Measurements from ENCODE around the gene FBXO24.
"Not testable (repeated sequence)": the region's sequence is repeated elsewhere in the genome, so short reads cannot be mapped to it uniquely, and the experiment has no call there.

The FBXO24 gene

GRCh38 chr7:100561491-100562194, 24.5 kb upstream of the FBXO24 start:
- no peak for DNase-seq

GRCh38 chr7:100562195-100563099, 23.7 kb upstream of the FBXO24 start:
- DNase-seq, result no peak

- DNase-seq, result no peak
These were observed 23.0 kb upstream of the FBXO24 start for GRCh38 chr7:100563100-100563564.

GRCh38 chr7:100563809-100564400, 22.2 kb upstream of the FBXO24 start:
- peak in 1 of 2 experiments; percentile 15 for DNase-seq

GRCh38 chr7:100564405-100564804, 21.7 kb upstream of the FBXO24 start:
- DNase-seq, result not testable (repeated sequence)

GRCh38 chr7:100565133-100565571, 21.0 kb upstream of the FBXO24 start:
- DNase-seq, result no peak

GRCh38 chr7:100566018-100566531, 20.1 kb upstream of the FBXO24 start:
- DNase-seq, result no peak

- no peak for DNase-seq
These were observed 18.9 kb upstream of the FBXO24 start for GRCh38 chr7:100567031-100567730.

- DNase-seq, result no peak
These were observed 18.4 kb upstream of the FBXO24 start for GRCh38 chr7:100567751-100568175.

GRCh38 chr7:100568176-100568895, 17.8 kb upstream of the FBXO24 start:
- no peak for DNase-seq

GRCh38 chr7:100568896-100569844, 17.0 kb upstream of the FBXO24 start:
- no peak for DNase-seq

GRCh38 chr7:100570954-100571828, 14.9 kb upstream of the FBXO24 start:
- DNase-seq, result no peak

GRCh38 chr7:100571829-100572116, 14.4 kb upstream of the FBXO24 start:
- DNase-seq, result no peak

- DNase-seq, result no peak
These were observed 13.7 kb upstream of the FBXO24 start for GRCh38 chr7:100572281-100572948.

GRCh38 chr7:100572949-100573675, 13.0 kb upstream of the FBXO24 start:
- no peak for DNase-seq

GRCh38 chr7:100573691-100574361, 12.3 kb upstream of the FBXO24 start, which contains the start of gene SAP25:
TSS of gene SAP25 (minus strand) at chr7:100573900. CDS start at chr7:100573742, 158 bp downstream.
- no peak for DNase-seq

GRCh38 chr7:100574362-100575205, 11.5 kb upstream of the FBXO24 start:
- DNase-seq, result no peak

All from cerebellar nuclear complex (tissue), 1 donor.